ENCODE measurements around the gene EIF4B.
"Not testable (repeated sequence)": the region's sequence is repeated elsewhere in the genome, so short reads cannot be mapped to it uniquely, and the experiment has no call there.

The EIF4B gene, protein sequence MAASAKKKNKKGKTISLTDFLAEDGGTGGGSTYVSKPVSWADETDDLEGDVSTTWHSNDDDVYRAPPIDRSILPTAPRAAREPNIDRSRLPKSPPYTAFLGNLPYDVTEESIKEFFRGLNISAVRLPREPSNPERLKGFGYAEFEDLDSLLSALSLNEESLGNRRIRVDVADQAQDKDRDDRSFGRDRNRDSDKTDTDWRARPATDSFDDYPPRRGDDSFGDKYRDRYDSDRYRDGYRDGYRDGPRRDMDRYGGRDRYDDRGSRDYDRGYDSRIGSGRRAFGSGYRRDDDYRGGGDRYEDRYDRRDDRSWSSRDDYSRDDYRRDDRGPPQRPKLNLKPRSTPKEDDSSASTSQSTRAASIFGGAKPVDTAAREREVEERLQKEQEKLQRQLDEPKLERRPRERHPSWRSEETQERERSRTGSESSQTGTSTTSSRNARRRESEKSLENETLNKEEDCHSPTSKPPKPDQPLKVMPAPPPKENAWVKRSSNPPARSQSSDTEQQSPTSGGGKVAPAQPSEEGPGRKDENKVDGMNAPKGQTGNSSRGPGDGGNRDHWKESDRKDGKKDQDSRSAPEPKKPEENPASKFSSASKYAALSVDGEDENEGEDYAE

DNA sequence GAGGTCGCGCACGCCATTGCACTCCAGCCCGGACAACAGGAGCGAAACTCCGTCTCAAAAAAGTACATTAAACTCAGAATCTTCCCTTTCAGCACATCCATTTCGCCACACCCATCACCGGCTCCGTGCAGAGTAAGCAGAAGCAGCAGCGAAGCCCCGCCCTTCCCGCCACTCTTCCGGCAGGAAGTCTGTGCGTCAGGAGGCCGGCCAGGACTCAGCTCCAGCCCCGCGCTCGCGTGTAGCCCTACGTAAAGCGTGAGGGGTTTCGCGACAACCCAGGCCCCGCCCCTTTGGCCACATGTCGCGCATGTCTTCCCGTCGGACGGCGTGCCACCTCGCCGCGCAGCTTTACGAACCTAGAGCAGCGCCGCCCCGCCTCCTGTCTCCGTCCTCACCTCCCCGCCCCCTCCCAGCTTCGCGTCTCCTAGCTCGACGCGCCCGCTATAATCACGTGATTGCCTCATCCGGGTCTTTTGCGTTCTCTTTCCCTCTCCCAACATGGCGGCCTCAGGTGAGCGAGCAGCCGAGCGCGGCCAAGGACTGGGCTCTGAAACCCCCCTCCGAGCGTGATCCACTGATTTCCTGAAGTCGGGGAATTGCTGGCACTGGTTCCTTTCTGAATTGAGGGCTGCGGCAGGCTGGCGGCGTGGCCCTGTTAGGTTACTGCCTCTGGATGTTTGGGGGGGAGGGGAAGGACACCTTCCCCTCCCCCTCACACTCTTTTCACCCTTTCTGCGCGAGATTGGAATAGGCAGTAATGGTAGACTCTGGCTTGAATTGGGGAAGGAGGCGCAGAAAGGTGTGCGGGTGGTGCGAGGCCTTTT, at the start of gene EIF4B:
TSS of gene EIF4B (plus strand) at position 471 of the 824 bp plus-strand sequence. CDS start at position 499, 28 bp downstream.
- peak; percentile 99 for DNase-seq (ENCODE audit: low spot score)

GRCh38 chr12:52956987-52957386, 49.3 kb upstream of the EIF4B start:
- DNase-seq (ENCODE audit: low spot score) = peak; percentile 74

- DNase-seq (ENCODE audit: low spot score) = peak; percentile 85
Measured at GRCh38 chr12:52964556-52965336, 41.5 kb upstream of the EIF4B start.

- peak; percentile 69 for DNase-seq (ENCODE audit: low spot score)
Measured at GRCh38 chr12:52965337-52965731, 40.9 kb upstream of the EIF4B start.

DNA sequence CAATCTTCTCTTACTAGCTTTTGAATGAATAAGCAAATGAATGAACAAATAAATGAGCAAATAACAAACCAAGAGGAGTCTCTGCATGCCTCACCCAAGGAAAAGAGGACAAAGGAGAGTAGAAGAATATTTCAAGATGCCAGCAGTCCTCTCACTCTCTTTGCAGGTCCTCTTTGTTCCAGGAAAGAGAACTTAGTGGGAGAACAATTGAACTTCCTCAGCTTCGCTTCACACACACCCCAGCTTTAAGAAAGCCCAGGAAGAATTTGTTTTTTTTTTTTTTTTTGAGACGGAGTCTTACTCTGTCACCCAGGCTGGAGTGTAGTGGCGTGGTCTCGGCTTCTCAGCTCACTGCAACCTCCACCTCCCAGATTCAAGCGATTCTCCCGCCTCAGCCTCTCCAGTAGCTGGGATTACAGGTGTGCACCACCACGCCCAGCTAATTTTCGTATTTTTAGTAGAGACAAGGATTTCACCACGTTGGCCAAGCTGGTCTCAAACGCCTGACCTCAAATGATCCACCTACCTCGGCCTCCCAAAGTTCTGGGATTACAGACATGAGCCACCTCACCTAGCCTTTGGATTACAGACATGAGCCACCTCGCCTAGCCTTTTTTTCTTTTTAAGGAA, 37.0 kb upstream of the EIF4B start:
- DNase-seq (ENCODE audit: low spot score) = no peak

GRCh38 chr12:52969828-52970569, 36.3 kb upstream of the EIF4B start:
- peak; percentile 82 for DNase-seq (ENCODE audit: low spot score)

GRCh38 chr12:52971679-52972329, 34.5 kb upstream of the EIF4B start:
- DNase-seq (ENCODE audit: low spot score) = no peak

GRCh38 chr12:52975204-52975603, 31.1 kb upstream of the EIF4B start:
- peak; percentile 64 for DNase-seq (ENCODE audit: low spot score)

DNA sequence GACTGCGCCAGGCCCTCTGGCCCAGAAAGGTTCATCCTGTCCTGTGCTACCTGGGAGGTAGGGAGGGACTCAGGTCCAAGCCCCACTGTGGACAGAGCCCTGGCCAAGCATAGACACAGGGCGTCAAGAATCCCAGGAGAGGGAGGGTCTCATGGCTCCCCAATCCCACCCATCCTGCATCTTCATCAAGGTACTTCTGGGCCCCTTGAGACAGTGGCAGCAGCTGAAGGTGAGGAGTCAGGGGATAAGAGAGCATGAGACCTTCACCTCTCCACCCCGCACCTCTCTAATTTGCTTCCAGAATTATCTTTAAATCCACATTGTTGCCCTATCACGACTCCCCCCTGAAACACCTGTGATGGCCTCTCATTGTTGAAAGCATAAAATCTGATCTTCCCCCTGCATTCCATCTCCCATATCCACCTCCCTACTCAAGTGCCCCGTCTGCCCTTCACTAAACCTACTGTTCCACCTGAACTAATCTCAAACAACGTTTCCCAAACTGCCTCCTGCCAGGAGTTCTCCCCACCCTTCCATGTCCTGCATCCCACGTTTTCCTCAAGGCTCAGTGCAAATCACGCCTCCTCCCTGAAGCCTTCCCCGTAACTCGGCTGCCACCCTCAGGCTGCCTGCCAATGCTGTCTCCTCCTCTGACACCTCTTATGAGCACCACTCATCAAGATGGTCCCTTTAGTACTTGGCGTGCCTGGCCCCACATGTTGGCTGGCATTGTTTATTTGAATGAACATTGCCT, 30.3 kb upstream of the EIF4B start:
- peak; percentile 87 for DNase-seq (ENCODE audit: low spot score)

DNA sequence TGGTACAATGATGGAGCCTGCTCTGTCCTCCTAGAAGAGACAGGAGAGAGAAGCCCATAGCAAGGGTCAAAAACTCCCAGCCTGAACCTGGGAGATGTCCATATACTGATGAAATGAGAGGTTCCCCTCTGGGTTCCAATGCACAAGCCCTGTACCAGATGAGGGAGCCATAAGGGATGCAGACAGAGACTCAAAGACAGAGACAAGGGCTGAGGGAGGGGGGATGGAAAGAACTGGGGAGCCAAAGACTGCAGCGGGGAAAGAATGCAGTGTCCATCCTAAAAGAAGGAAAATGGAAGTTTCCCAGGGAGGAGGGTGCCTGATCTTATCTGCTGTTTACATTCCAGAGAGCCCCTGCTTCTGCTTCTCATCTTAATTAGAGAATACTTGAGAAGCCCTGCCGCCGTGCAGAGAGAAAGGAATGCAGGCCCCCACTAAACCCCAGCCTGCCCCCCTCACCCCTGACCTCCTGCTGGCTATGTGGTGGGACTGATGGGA, 29.6 kb upstream of the EIF4B start:
- DNase-seq (ENCODE audit: low spot score) = peak; percentile 88

DNA sequence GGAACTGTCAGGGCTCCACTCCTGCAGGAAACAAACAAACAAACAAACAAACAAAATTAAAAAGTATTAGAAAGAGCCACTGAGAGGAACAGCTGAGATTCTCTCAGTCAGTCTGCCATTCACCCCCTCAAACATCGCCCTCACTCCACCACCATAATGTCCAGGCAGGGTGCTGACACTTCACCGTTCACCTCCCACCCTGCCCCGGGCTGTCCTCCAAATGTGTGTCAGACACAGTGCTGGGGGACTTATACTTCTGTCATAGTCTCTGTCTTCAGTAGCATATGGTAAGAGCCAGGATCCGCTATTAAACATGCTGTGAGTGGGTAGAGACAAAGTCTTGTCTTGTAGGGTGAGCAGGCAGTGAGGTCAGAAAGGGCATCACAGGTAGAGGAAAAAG, 29.1 kb upstream of the EIF4B start:
- no peak for DNase-seq (ENCODE audit: low spot score)

GRCh38 chr12:52980096-52980649, 26.1 kb upstream of the EIF4B start:
- peak; percentile 62 for DNase-seq (ENCODE audit: low spot score)

- peak; percentile 96 for DNase-seq (ENCODE audit: low spot score)
Measured at GRCh38 chr12:52980650-52981423, 25.4 kb upstream of the EIF4B start.

- no peak for DNase-seq (ENCODE audit: low spot score)
Measured at GRCh38 chr12:52984136-52984535, 22.1 kb upstream of the EIF4B start.

- no peak for DNase-seq (ENCODE audit: low spot score)
Measured at GRCh38 chr12:52988898-52989297, 17.4 kb upstream of the EIF4B start.

DNA sequence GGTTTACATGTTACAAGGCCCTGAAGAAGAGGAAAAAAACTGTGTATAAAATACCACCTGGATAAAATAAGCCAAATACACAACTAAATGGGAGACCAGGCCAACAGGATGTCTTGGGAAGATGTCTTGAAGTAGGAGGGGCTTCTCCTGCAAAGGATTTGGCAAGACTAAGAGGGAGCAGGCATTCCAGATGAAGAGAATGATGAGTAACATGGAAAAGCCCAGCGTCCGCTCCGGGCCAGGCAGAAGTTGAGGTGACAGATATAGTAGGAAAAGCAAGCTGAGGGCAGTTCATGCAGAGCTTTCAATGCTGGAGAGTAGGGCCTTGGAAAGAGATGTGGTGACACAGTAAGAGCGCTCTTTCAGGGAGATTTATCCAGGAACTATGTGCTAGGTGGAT, 16.1 kb upstream of the EIF4B start:
- no peak for DNase-seq (ENCODE audit: low spot score)

DNA sequence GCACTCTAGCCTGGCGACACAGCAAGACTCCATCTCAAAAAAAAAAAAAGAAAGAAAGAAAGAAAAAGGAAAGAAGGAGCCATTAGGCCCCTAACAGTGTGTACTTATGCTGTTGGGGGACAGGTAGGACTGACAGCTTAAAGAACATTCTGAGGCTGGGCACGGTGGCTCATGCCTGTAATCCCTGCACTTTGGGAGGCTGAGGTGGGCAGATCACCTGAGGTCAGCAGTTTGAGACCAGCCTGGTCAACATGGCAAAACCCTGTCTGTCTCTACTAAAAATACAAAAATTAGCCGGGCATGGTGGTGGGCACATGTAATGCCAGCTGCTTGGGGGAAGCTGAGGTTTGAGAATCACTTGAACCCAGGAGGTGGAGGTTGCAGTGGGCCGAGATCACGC, 14.0 kb upstream of the EIF4B start:
- not testable (repeated sequence) for DNase-seq (ENCODE audit: low spot score)

All from cerebellar cortex (tissue), 1 donor.